Right forelimb (tissue), 1 donor: ENCODE data around the gene COMMD1.
"Not testable (repeated sequence)": the region's sequence is repeated elsewhere in the genome, so short reads cannot be mapped to it uniquely, and the experiment has no call there.

Experiments used
- DNase-seq: peaks from one replicate; pipeline ENCODE4 v3.0.0-alpha.2; 2018

The COMMD1 gene

GRCh38 chr2:61905372-61906185 is at the start of gene COMMD1:
Gene COMMD1 (plus strand): TSS chr2:61905674. CDS start chr2:61905679, 5 bp downstream.
- peak; percentile 89 for DNase-seq

GRCh38 chr2:61857224-61857623 is 48.2 kb upstream of the COMMD1 start:
- DNase-seq: no peak

- DNase-seq: no peak
These were observed 43.4 kb upstream of the COMMD1 start for GRCh38 chr2:61862085-61862484.

- DNase-seq: not testable (repeated sequence)
These were observed 38.9 kb upstream of the COMMD1 start for GRCh38 chr2:61866482-61867089.

- DNase-seq: no peak
These were observed 29.1 kb upstream of the COMMD1 start for GRCh38 chr2:61876400-61876799.

GRCh38 chr2:61877571-61878245 is 27.8 kb upstream of the COMMD1 start:
- no peak for DNase-seq

GRCh38 chr2:61878761-61879160 is 26.7 kb upstream of the COMMD1 start:
- DNase-seq: no peak

- DNase-seq: not testable (repeated sequence)
These were observed 26.1 kb upstream of the COMMD1 start for GRCh38 chr2:61879351-61879750.

- DNase-seq: no peak
These were observed 22.6 kb upstream of the COMMD1 start for GRCh38 chr2:61882850-61883249.

GRCh38 chr2:61885896-61886603 is 19.4 kb upstream of the COMMD1 start:
- no peak for DNase-seq

- peak; percentile 48 for DNase-seq
These were observed 17.7 kb upstream of the COMMD1 start for GRCh38 chr2:61887717-61888266.

- DNase-seq: peak; percentile 96
These were observed 17.0 kb upstream of the COMMD1 start, which contains the start of gene CCT4 for GRCh38 chr2:61888267-61889055. Gene CCT4 (minus strand): TSS chr2:61888656. CDS start chr2:61888507, 149 bp downstream.

GRCh38 chr2:61898810-61899209 is 6.7 kb upstream of the COMMD1 start:
- DNase-seq: no peak

GRCh38 chr2:61900281-61900680 is 5.2 kb upstream of the COMMD1 start:
- DNase-seq: no peak

- no peak for DNase-seq
These were observed 654 bp downstream of the COMMD1 start for GRCh38 chr2:61906186-61906470.

GRCh38 chr2:61909116-61909515 is 3.6 kb downstream of the COMMD1 start:
- no peak for DNase-seq

- DNase-seq: no peak
These were observed 5.1 kb downstream of the COMMD1 start for GRCh38 chr2:61910603-61911002.

GRCh38 chr2:61911510-61911909 is 6.0 kb downstream of the COMMD1 start:
- DNase-seq: no peak

- not testable (repeated sequence) for DNase-seq
These were observed 9.3 kb downstream of the COMMD1 start for GRCh38 chr2:61914794-61915193.

- DNase-seq: no peak
These were observed 15.1 kb downstream of the COMMD1 start for GRCh38 chr2:61920548-61920947.

GRCh38 chr2:61922714-61923113 is 17.2 kb downstream of the COMMD1 start:
- DNase-seq: no peak
